ENCODE data around the gene UNK. TPM values are rescaled to one million over a fixed set of nuclear protein-coding genes. Genes with fewer than 3 reads are reported as not detected.

Gene UNK
- polyA plus RNA-seq, 2 of the 4 experiments (the other 2 are of a cell fraction) = 27.0 to 34.5 TPM

DNA sequence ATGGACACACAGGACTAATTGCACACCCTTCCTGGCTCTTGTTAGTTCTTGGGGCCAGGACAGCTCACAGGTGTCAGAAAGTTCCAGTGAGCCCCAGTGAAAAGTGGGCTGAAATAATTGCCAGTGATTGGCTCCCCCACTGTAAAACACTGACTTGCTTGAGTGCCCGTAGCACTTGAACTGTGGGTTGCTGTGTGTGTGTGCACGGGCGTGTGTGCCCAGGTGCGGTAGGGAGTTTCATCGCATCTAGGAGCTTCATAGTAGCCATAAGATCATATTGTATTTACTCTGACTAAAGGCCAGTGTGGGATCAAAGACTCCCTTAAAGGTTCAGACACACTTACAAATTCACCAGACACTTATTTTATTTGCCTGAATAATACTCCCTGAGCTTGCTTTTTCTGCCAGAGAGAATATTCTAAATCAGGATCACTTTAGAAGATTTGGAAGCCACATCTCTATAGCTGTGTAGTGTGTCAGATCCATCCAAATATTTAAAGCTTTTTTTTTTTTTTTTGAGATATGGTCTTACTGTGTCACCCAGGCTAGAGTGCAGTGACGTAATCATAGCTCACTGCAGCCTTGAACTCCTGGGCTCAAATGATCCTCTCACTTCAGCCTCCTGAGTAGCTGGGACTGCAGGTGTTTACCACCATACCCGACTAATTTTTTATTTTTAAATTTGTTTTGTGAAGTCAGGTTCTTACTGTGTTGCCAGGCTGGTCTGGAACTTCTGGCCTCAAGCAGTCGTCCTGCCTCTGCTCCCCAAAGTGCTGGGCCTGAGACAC, 11.4 kb downstream of the UNK start:
- no peak for FAIRE-seq
- no peak for ATAC-seq
- 0 out of 3 replicates have a peak, but pooled peaks cover 3% of the 10 kb centered on the region for H3K4me1 ChIP-seq
- DNase-seq (ENCODE audit: low read depth in 1 of 2, low spot score in 1 of 2) = no peak
- ChIA-PET CTCF (interaction anchor here (0.6 to 11.8 kb wide), 11 partner anchors 11 to 163 kb away, joined by 3 to 72 read pairs (median 4); partner anchors contain the start of genes SMIM5 and UNK), POLR2A (interaction anchor here (2.6 kb wide), 1 partner anchor 16 kb away, joined by 17 read pairs; a partner anchor contains a TSS)
- no peak overlapping the region for H3K4me2 ChIP-seq
- no peaks in the 10 kb centered on the region for H3K9me3 ChIP-seq
- 89% methylated on average over 8 of the region's 8 CpGs for WGBS (ENCODE audit: missing lambda C conversion rate)
- H3K4me3 ChIP-seq = no peak overlapping the region
- no peak overlapping the region for H3K27ac ChIP-seq
- TF ChIP-seq ZNF302 (CRISPR knock-in tag; IDR thresholded peaks at IDR 0.05) = no peak
- TF ChIP-seq, protein P1, sequence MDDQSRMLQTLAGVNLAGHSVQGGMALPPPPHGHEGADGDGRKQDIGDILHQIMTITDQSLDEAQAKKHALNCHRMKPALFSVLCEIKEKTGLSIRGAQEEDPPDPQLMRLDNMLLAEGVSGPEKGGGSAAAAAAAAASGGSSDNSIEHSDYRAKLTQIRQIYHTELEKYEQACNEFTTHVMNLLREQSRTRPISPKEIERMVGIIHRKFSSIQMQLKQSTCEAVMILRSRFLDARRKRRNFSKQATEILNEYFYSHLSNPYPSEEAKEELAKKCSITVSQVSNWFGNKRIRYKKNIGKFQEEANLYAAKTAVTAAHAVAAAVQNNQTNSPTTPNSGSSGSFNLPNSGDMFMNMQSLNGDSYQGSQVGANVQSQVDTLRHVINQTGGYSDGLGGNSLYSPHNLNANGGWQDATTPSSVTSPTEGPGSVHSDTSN (IDR thresholded peaks at IDR 0.05) = no peak

DNA sequence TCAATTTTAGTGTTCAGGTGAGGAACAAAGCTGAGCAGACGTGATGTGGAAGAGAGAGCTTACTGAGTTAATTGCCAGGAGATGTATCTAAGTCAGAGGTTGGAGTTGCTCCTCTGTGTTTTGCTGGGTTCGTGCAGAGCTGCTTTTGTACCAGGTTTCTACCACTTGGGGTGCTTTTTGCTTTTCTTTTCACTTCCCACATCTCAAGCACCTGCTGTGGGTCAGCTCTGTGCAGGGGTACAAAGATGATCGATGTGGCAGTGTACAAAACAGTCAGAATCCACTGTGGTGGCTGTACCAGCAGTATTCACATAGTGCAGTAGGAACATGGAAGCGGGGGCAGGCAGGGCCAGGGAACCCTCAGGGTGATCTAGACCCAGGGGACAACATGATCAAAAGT, 14.8 kb downstream of the UNK start:
- POLR2A ChIA-PET = interaction anchor here (0.5 to 3.0 kb wide), 4 partner anchors 19 to 992 kb away, joined by 3 to 16 read pairs (median 6); no protein-coding TSS in a partner anchor
- TF ChIP-seq, protein P2, sequence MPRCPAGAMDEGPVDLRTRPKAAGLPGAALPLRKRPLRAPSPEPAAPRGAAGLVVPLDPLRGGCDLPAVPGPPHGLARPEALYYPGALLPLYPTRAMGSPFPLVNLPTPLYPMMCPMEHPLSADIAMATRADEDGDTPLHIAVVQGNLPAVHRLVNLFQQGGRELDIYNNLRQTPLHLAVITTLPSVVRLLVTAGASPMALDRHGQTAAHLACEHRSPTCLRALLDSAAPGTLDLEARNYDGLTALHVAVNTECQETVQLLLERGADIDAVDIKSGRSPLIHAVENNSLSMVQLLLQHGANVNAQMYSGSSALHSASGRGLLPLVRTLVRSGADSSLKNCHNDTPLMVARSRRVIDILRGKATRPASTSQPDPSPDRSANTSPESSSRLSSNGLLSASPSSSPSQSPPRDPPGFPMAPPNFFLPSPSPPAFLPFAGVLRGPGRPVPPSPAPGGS (IDR thresholded peaks at IDR 0.05) = no peak
- TF ChIP-seq HOXB5 (CRISPR knock-in tag; IDR thresholded peaks at IDR 0.05) (no peak), CHD4 (IDR thresholded peaks at IDR 0.05; ENCODE audit: borderline replicate concordance) (no peak), NR3C1 (IDR thresholded peaks at IDR 0.05) (no peak), RAD21 (conservative IDR thresholded peaks at IDR 0.05 in 1 of 2, IDR thresholded peaks at IDR 0.05 in 1 of 2) (no peak)
- TF ChIP-seq, protein P3, sequence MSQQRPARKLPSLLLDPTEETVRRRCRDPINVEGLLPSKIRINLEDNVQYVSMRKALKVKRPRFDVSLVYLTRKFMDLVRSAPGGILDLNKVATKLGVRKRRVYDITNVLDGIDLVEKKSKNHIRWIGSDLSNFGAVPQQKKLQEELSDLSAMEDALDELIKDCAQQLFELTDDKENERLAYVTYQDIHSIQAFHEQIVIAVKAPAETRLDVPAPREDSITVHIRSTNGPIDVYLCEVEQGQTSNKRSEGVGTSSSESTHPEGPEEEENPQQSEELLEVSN (IDR thresholded peaks at IDR 0.05; ENCODE audit: borderline replicate concordance, low read depth) = no peak
- Histone ChIP-seq H3K4me2 (no peak overlapping the region), H3K27ac (no peak overlapping the region), H3K4me1 (no peaks in the 10 kb centered on the region), H3K9me3 (no peaks in the 10 kb centered on the region), H3K4me3 (no peak overlapping the region)
- 88% methylated on average over 4 of the region's 4 CpGs for WGBS (ENCODE audit: missing lambda C conversion rate)
- FAIRE-seq (no peak), ATAC-seq (peak; percentile 24 to 37; a peak in 4 of 6 replicates), DNase-seq (ENCODE audit: low read depth in 1 of 2, low spot score in 1 of 2) (no peak)
- CTCF ChIA-PET = interaction anchor here (0.6 to 11.8 kb wide), 17 partner anchors 9 to 97 kb away, joined by 3 to 72 read pairs (median 4); partner anchors contain the start of genes GALK1, TRIM65 and UNK

DNA sequence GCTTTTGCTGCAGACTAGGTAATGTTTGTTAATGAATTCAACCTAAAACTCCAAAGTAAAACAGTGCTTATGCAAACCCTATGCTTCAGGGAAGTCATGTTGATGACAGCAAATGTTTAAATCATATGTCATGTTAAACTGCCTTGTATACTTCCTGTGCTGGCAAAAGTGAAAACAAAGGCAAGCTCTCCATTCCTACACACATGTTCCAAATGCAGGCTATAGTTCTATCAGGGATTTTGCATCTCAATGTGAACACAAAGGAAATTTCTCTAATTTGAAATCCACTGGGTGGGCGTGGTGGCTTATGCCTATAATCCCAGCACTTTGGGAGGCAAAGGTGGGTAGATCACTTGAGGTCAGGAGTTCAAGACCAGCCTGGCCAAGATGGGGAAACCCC, 19.3 kb downstream of the UNK start:
- no peak for FAIRE-seq
- Histone ChIP-seq H3K27ac (no peak overlapping the region), H3K4me2 (no peak overlapping the region), H3K4me1 (no peaks in the 10 kb centered on the region), H3K4me3 (no peak overlapping the region), H3K9me3 (no peaks in the 10 kb centered on the region)
- CTCF ChIA-PET = interaction anchor here (0.9 to 11.8 kb wide), 10 partner anchors 9 to 171 kb away, joined by 3 to 72 read pairs (median 7); partner anchors contain the start of genes GALK1, SMIM5 and UNK
- no peak for DNase-seq (ENCODE audit: low read depth in 1 of 2, low spot score in 1 of 2)
- ATAC-seq = no peak
- 89% methylated on average over 1 of the region's 1 CpG for WGBS (ENCODE audit: missing lambda C conversion rate)
- TF ChIP-seq SMC3 (IDR thresholded peaks at IDR 0.05) = no peak
- POLR2A ChIA-PET = interaction anchor here (2.1 to 2.6 kb wide), 2 partner anchors 19 to 24 kb away, joined by 5 to 10 read pairs; partner anchors contain the start of gene UNK

DNA sequence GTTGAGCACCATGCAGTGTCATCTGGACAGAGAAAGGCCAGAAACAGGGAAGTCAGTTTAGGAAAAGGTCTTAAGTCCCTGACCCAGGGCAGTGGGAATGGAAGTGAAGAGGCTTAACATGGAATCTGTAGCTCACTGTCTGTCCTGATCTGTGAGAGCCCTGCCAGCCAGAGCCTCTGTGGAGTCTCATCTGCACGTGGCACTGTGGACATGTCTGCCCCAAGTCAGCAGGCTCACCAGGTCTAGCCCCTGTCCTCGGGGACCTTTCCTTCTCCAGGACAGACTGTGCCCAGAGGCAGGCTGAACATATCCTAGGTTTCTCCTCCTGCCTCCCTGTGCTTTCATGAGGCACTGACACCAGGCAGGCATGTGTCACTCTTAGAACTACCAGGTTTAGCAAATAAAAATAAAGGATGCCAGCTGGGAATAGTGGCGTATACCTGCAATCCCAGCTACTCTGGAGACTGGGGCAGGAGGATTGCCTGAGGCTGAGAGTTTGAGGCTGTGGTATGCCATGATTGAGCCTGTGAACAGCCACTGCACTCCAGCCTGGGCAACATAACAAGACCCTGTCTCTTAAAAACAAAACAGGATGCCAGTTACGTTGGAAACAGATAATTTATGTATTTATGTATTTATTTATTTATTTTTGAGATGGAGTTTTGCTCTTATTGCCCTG, 22.4 kb downstream of the UNK start:
- DNase-seq (ENCODE audit: low read depth in 1 of 2, low spot score in 1 of 2) (no peak), ATAC-seq (peak; percentile 15 to 30; a peak in 4 of 6 replicates), FAIRE-seq (no peak)
- ChIA-PET POLR2A (interaction anchor here (1.9 kb wide), 1 partner anchor 27 kb away, joined by 6 read pairs; no protein-coding TSS in a partner anchor), CTCF (interaction anchor here (0.6 to 9.2 kb wide), 11 partner anchors 9 to 395 kb away, joined by 3 to 62 read pairs (median 5); no protein-coding TSS in a partner anchor)
- no peak overlapping the region for H3K27ac ChIP-seq
- H3K9me3 ChIP-seq = no peaks in the 10 kb centered on the region
- no peak overlapping the region for H3K4me2 ChIP-seq
- TF ChIP-seq, protein P4, sequence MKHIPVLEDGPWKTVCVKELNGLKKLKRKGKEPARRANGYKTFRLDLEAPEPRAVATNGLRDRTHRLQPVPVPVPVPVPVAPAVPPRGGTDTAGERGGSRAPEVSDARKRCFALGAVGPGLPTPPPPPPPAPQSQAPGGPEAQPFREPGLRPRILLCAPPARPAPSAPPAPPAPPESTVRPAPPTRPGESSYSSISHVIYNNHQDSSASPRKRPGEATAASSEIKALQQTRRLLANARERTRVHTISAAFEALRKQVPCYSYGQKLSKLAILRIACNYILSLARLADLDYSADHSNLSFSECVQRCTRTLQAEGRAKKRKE (CRISPR knock-in tag; IDR thresholded peaks at IDR 0.05; ENCODE audit: low read depth) = no peak
- TF ChIP-seq FOXS1 (CRISPR knock-in tag; IDR thresholded peaks at IDR 0.05) (no peak), RNF2 (IDR thresholded peaks at IDR 0.05; ENCODE audit: borderline replicate concordance, low read depth) (no peak), SREBF2 (IDR thresholded peaks at IDR 0.05) (no peak), EHMT2 (IDR thresholded peaks at IDR 0.05; ENCODE audit: low read depth) (no peak)
- TF ChIP-seq, protein P5, sequence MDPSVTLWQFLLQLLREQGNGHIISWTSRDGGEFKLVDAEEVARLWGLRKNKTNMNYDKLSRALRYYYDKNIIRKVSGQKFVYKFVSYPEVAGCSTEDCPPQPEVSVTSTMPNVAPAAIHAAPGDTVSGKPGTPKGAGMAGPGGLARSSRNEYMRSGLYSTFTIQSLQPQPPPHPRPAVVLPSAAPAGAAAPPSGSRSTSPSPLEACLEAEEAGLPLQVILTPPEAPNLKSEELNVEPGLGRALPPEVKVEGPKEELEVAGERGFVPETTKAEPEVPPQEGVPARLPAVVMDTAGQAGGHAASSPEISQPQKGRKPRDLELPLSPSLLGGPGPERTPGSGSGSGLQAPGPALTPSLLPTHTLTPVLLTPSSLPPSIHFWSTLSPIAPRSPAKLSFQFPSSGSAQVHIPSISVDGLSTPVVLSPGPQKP (IDR thresholded peaks at IDR 0.05; ENCODE audit: low read depth, low read length) = no peak
- 86% methylated on average over 4 of the region's 4 CpGs for WGBS (ENCODE audit: missing lambda C conversion rate)
- no peaks in the 10 kb centered on the region for H3K4me1 ChIP-seq
- no peak overlapping the region for H3K4me3 ChIP-seq
